Esophagus (tissue), 2 donors: ENCODE measurements around the gene OPCML. TPM values are rescaled to one million over a fixed set of nuclear protein-coding genes. Genes with fewer than 3 reads are reported as not detected.

Source experiments
- H3K27ac ChIP-seq, 2 donors: one replicate each; pipeline ENCODE4 v1.5.1; 2013; ENCODE audit warnings: low read depth in 2 of 2, mild to moderate bottlenecking in 2 of 2, inconsistent platforms in 1 of 2, low read length in 1 of 2, moderate library complexity in 1 of 2
- H3K27me3 ChIP-seq, 2 donors: one replicate each; pipeline ENCODE4 v1.6.1; 2013; ENCODE audit warnings: low read length in 2 of 2, control low read depth in 1 of 2, mild to moderate bottlenecking in 1 of 2; ENCODE audit not compliant: insufficient read depth in 2 of 2, control insufficient read depth in 1 of 2
- H3K36me3 ChIP-seq, 2 donors: one replicate each; pipeline ENCODE4 v1.6.1; 2013; ENCODE audit warnings: low read length in 1 of 2; ENCODE audit not compliant: control insufficient read depth in 2 of 2, insufficient read depth in 2 of 2
- H3K4me1 ChIP-seq, 2 donors: one replicate each; pipeline ENCODE4 v1.6.1; 2013; ENCODE audit warnings: low read length in 1 of 2; ENCODE audit not compliant: control insufficient read depth in 2 of 2, insufficient read depth in 2 of 2
- H3K4me3 ChIP-seq, 2 donors: one replicate each; pipeline ENCODE4 v1.5.1; 2013; ENCODE audit warnings: low read length in 2 of 2, mild to moderate bottlenecking in 2 of 2, low read depth in 1 of 2, moderate library complexity in 1 of 2
- H3K9me3 ChIP-seq, 2 donors: one replicate each; pipeline ENCODE4 v1.6.1; 2013; ENCODE audit warnings: mild to moderate bottlenecking in 2 of 2, low read depth in 1 of 2, low read length in 1 of 2, moderate library complexity in 1 of 2; ENCODE audit not compliant: control insufficient read depth in 2 of 2, insufficient read depth in 1 of 2
- WGBS, 2 donors: extraction: QIAGEN DNeasy Blood & Tissue Kit; methylation state at CpG; one replicate each; pipeline ENCODE4 v1.1.7; 2013; 5-methylcytosine and 5-hydroxymethylcytosine counted together
- polyA plus RNA-seq, 2 donors: library from polyadenylated mRNA; stranded (reverse); fragments of 200-250 nt; gene quantifications; one replicate each; pipeline ENCODE4 v1.2.3, GENCODE V29; 2013
- donor health status: healthy with polysubstance abuse.
- donor health status: Bipolar disorder and iron deficiency.

The OPCML gene
- polyA plus RNA-seq, 2 donors: 0.04 to 0.05 TPM

DNA sequence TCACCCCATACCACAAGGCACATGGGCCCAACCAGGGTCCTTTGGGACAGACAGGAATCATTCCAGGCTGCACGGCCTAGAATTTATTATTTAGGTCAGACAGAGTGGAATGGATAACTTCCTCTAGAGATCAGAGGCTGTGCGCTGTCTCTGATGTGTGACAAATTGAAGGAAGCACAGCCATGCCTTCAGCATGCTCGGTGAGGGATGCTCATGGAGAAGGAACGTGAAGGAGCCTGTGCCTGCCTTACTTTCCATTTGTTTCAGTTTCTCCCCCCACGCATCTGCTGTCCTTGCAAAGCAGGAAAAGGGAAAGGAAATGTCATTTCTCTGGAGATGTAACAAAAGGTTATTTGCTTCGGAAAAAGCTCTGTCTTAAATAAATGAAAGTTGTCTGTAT, 644.1 kb downstream of the OPCML start:
- no peaks in the 10 kb centered on the region for H3K36me3 ChIP-seq
- no peaks in the 10 kb centered on the region for H3K27me3 ChIP-seq
- H3K27ac ChIP-seq: no peak overlapping the region
- no peaks in the 10 kb centered on the region for H3K4me1 ChIP-seq
- 56 to 65% methylated on average over 6 of the region's 6 CpGs for WGBS, 2 donors
- no peaks in the 10 kb centered on the region for H3K9me3 ChIP-seq
- no peak overlapping the region for H3K4me3 ChIP-seq

DNA sequence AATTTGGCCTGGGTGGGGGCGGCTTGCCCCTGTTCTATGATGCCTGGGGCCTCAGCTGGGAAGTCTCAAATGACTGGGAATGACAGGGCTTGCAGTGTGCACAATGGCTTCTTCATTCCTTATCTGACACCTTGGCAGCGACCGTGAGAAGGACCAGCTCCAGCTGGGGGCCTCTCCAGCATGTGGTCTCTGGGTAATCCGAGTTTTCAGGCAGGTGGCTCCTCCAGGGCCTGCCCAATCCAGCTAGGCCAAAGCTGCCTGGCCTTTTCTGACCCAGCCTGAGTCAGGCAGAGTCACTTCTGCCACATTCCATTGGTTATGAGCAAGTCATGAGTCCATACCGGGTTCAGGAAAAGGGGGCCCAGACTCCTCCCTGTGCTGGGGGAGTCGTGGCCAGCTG, 646.0 kb downstream of the OPCML start:
- Histone ChIP-seq H3K27ac (no peak overlapping the region), H3K36me3 (no peaks in the 10 kb centered on the region), H3K27me3 (no peaks in the 10 kb centered on the region), H3K4me3 (no peak overlapping the region), H3K4me1 (no peaks in the 10 kb centered on the region), H3K9me3 (no peaks in the 10 kb centered on the region)
- 52 to 65% methylated on average over 6 of the region's 6 CpGs for WGBS, 2 donors

DNA sequence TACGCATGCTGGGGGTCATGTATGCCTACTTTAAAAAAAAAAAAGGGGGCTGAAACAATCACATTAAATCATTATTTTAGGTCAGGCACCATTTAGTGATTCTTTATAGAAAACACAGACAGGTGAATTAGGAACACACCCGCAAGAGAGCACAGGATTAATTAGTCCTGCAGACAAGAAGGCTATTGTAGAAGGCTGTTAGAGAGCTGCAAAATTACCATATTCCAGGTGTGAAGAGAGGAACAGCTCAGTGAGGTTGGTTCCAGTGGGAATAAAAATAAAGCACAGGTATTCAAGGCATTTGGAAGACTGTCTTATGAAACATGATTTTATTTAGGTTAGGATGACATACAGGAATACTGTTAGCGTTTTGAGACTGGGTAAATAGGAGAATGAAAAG, 649.1 kb downstream of the OPCML start:
- H3K36me3 ChIP-seq: no peaks in the 10 kb centered on the region
- WGBS, 2 donors: 84 to 90% methylated on average over 3 of the region's 3 CpGs
- H3K27ac ChIP-seq: no peak overlapping the region
- H3K4me1 ChIP-seq: no peaks in the 10 kb centered on the region
- no peak overlapping the region for H3K4me3 ChIP-seq
- no peaks in the 10 kb centered on the region for H3K27me3 ChIP-seq
- H3K9me3 ChIP-seq: no peaks in the 10 kb centered on the region

DNA sequence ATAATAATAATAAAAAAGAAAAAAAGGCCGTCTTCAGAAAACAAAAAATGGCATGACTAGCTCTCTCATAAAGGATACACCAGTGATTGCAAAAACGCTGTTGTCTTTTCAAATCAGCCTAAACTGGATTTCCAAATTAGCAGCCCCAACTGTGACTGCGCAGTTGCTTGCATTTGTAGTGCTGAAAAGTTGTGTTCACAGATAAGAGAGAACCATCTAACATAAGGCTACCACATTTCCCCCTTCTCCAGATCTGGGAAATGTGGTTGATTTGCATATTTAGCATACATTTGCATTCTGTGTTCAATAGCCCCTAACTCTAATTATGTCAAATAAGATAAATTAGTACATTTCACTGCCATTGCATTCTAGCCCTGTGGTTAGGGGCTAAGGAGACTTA, 650.7 kb downstream of the OPCML start:
- Histone ChIP-seq H3K27ac (no peak overlapping the region), H3K27me3 (no peaks in the 10 kb centered on the region), H3K4me1 (no peaks in the 10 kb centered on the region), H3K36me3 (no peaks in the 10 kb centered on the region), H3K4me3 (no peak overlapping the region), H3K9me3 (no peaks in the 10 kb centered on the region)
- 63 to 70% methylated on average over 3 of the region's 3 CpGs for WGBS, 2 donors

DNA sequence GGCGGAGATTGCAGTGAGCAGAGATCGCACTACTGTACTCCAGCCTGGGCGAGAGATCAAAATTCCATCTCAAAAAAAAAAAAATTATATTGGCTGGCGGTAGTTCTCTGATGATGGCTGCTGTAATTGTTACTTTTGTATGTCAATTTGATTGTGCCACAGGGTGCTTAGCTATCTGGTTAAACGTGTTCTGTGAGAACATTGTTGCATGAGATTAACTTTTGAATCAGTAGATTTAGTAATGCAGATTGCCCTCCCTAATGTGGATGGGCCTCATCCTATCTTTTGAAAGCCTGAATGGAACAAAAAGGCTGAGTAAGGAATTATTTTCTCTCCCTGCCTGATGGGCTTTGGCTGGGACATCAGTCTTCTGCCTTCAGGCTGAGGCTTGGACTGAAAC, 654.2 kb downstream of the OPCML start:
- 56 to 61% methylated on average over 5 of the region's 5 CpGs for WGBS, 2 donors
- Histone ChIP-seq H3K36me3 (no peaks in the 10 kb centered on the region), H3K4me1 (no peaks in the 10 kb centered on the region), H3K4me3 (no peak overlapping the region), H3K9me3 (peaks cover 0 to 2% of the 10 kb centered on the region in 2 donors), H3K27ac (no peak overlapping the region), H3K27me3 (no peaks in the 10 kb centered on the region)

DNA sequence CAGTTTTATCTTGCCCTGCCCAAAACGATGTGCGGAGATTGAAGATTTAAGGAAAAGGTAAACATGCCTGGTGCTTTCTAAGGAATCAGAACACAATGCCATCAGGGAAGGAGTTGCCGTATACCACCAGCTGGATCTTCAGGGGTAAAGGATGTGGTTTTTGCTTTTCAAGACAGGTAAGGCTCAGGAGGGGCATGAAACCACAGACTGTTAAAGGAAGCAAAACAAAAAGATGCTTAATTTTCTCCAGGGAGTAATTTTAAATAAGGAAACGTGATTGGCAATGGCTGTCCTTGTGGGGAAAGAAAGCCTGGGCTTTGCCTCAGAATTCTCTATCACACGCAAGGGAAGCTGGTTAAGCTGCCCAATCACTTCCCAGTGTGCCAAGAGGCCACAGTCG, 655.6 kb downstream of the OPCML start:
- 81 to 83% methylated on average over 6 of the region's 6 CpGs for WGBS, 2 donors
- Histone ChIP-seq H3K4me1 (no peaks in the 10 kb centered on the region), H3K9me3 (peaks cover 0 to 2% of the 10 kb centered on the region in 2 donors), H3K27me3 (no peaks in the 10 kb centered on the region), H3K4me3 (no peak overlapping the region), H3K27ac (no peak overlapping the region), H3K36me3 (no peaks in the 10 kb centered on the region)

DNA sequence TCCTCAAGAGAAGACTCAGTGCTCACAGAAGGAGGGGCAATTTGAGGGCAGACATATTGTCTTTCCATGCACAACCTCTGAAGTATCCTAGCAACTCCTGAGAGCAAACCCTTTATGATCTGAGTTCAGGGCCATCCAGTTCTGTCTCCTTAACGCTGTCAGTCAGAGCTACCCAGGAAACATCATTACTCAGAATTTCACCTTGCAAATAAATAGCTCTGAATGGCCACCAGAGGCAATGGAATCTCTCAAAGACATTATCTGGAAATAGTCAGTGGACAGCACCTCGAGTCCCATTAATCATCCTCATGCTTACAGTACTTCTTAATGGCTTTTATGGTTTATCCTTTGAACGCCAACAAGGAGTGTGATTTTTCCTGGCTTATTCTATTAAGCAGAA, 656.1 kb downstream of the OPCML start:
- Histone ChIP-seq H3K27ac (no peak overlapping the region), H3K27me3 (no peaks in the 10 kb centered on the region), H3K9me3 (peaks cover 0 to 2% of the 10 kb centered on the region in 2 donors), H3K4me1 (no peaks in the 10 kb centered on the region), H3K36me3 (no peaks in the 10 kb centered on the region), H3K4me3 (no peak overlapping the region)
- 61 to 62% methylated on average over 3 of the region's 3 CpGs for WGBS, 2 donors

DNA sequence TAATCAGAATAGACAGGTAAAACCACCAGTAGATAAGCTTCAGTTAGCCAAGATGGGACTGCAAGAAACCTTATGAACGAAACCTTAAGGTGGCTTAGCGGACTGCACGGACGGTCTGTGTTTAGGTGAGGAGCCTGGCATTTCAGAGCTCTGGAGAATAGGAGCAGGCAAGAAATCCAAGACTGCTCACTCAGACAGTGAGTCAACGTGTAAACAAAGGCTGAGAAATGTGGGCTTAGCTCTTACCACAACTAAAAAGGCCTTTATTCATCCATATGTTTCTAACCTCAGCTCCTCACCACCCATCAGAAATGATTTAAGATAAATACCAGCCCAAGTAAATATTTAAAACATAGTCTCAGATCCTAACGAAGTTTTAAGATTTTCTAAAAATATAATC, 657.7 kb downstream of the OPCML start:
- H3K4me1 ChIP-seq: no peaks in the 10 kb centered on the region
- H3K36me3 ChIP-seq: no peaks in the 10 kb centered on the region
- peaks cover 0 to 2% of the 10 kb centered on the region in 2 donors for H3K9me3 ChIP-seq
- H3K27me3 ChIP-seq: no peaks in the 10 kb centered on the region
- 41 to 45% methylated on average over 6 of the region's 6 CpGs for whole genome bisulfite sequencing, 2 donors
- H3K27ac ChIP-seq: no peak overlapping the region
- H3K4me3 ChIP-seq: no peak overlapping the region

DNA sequence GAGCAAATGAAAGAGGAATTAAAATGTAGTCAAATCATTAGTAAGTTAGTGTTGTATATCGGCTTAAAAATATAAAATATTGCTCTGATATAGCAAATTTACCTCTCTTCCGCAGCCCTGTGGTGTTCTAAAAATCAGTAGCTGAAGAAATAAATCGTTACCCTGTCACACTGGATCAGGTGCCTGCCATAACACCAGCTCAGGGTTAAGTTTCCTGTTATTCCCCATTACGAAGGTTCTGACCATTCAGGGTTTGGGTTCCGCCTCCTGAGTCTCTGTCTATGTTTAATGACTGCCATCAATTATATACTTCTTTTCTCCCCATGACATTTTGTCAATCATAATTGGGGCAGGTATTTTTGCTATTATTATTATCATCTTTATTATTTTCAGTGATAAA, 658.5 kb downstream of the OPCML start:
- H3K27me3 ChIP-seq: no peaks in the 10 kb centered on the region
- H3K9me3 ChIP-seq: peaks cover 0 to 2% of the 10 kb centered on the region in 2 donors
- H3K4me1 ChIP-seq: no peaks in the 10 kb centered on the region
- H3K4me3 ChIP-seq: no peak overlapping the region
- H3K27ac ChIP-seq: no peak overlapping the region
- 81 to 86% methylated on average over 5 of the region's 5 CpGs for WGBS, 2 donors
- no peaks in the 10 kb centered on the region for H3K36me3 ChIP-seq

DNA sequence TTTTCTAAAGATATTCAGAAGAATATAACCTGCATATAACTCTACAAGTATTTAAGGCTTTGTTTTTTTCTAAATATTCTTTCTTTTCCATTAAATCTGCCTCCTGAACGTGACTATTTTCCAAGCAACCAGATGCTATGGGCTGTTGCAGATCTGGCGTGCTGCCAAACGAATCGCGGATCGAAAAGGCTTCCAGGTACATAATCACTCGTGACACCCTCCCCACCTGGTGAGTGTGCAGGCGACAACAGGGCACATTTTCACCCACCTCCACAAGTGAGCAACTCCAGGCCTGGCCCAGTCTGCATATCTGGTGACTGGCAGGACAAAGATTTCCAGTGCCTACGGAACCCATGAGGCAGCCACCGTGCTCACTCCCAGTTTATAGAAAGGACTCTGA, 660.1 kb downstream of the OPCML start:
- H3K4me3 ChIP-seq: no peak overlapping the region
- 70 to 77% methylated on average over 10 of the region's 10 CpGs for WGBS, 2 donors
- H3K27me3 ChIP-seq: no peaks in the 10 kb centered on the region
- no peaks in the 10 kb centered on the region for H3K36me3 ChIP-seq
- peaks cover 0 to 2% of the 10 kb centered on the region in 2 donors for H3K9me3 ChIP-seq
- no peaks in the 10 kb centered on the region for H3K4me1 ChIP-seq
- H3K27ac ChIP-seq: no peak overlapping the region
